ENCODE results near the gene ZDHHC6.
A peak's percentile ranks its signal among the peaks of the same experiment; 100 is the strongest.
"Not testable (repeated sequence)": the region's sequence is repeated elsewhere in the genome, so short reads cannot be mapped to it uniquely, and the experiment has no call there.

Gene ZDHHC6

GRCh38 chr10:112481602-112482001 lies 34.9 kb upstream of the ZDHHC6 start:
- no peak for TF ChIP-seq CTCF (IDR thresholded peaks at IDR 0.05; ENCODE audit: low read length, missing control alignments)
- no peak for DNase-seq (ENCODE audit: low read depth)
- H3K4me3 ChIP-seq (replicated peaks; ENCODE audit: low read depth, low read length), result no peak overlapping the region

- no peak overlapping the region for H3K4me3 ChIP-seq (replicated peaks; ENCODE audit: low read depth, low read length)
- peak; percentile 42 for DNase-seq (ENCODE audit: low read depth)
- peak; percentile 56 for TF ChIP-seq CTCF (IDR thresholded peaks at IDR 0.05; ENCODE audit: low read length, missing control alignments)
Observed at GRCh38 chr10:112475575-112476218, 29.0 kb upstream of the ZDHHC6 start.

GRCh38 chr10:112471878-112472487 lies 25.3 kb upstream of the ZDHHC6 start:
- H3K4me3 ChIP-seq (replicated peaks; ENCODE audit: low read depth, low read length), result no peak overlapping the region
- TF ChIP-seq CTCF (IDR thresholded peaks at IDR 0.05; ENCODE audit: low read length, missing control alignments), result peak; percentile 72
- DNase-seq (ENCODE audit: low read depth), result peak; percentile 79

- no peak overlapping the region for H3K4me3 ChIP-seq (replicated peaks; ENCODE audit: low read depth, low read length)
- no peak for DNase-seq (ENCODE audit: low read depth)
- no peak for TF ChIP-seq CTCF (IDR thresholded peaks at IDR 0.05; ENCODE audit: low read length, missing control alignments)
Observed at GRCh38 chr10:112467541-112468075, 20.9 kb upstream of the ZDHHC6 start.

GRCh38 chr10:112466802-112467201 lies 20.1 kb upstream of the ZDHHC6 start:
- no peak for DNase-seq (ENCODE audit: low read depth)
- TF ChIP-seq CTCF (IDR thresholded peaks at IDR 0.05; ENCODE audit: low read length, missing control alignments), result no peak

GRCh38 chr10:112465299-112465883 lies 18.7 kb upstream of the ZDHHC6 start:
- DNase-seq (ENCODE audit: low read depth), result no peak
- no peak for TF ChIP-seq CTCF (IDR thresholded peaks at IDR 0.05; ENCODE audit: low read length, missing control alignments)
- no peak overlapping the region for H3K4me3 ChIP-seq (replicated peaks; ENCODE audit: low read depth, low read length)

More at GRCh38 chr10:112466802-112467201, 20.1 kb upstream of the ZDHHC6 start:
- H3K4me3 ChIP-seq (replicated peaks; ENCODE audit: low read depth, low read length), result no peak overlapping the region

- H3K4me3 ChIP-seq (replicated peaks; ENCODE audit: low read depth, low read length); DNase-seq (ENCODE audit: low read depth): not testable (repeated sequence)
Observed at GRCh38 chr10:112464074-112464473, 17.4 kb upstream of the ZDHHC6 start.

All from fibroblast of pulmonary artery (primary cell).